ENCODE data around the gene FLOT2.

DNA sequence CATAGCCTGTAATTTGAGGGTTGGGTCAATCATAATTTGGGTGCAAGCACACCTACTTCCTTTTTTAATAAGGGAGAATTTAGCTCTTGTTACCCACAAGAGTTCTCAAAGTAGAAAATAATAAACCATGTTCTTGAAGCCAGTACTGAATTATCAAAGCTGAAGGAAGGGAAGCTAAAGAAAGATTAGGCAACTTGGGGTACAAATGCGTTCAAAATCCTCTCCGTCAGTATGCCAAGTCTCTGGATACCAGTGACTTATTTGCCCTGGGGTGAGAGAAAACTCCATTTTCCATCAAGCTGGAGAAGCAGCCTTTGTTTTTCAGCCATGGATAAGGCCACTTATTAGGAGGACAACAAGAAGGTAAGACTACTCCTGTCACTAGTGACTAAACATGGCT, 28.8 kb upstream of the FLOT2 start:
- TF ChIP-seq, protein P1, sequence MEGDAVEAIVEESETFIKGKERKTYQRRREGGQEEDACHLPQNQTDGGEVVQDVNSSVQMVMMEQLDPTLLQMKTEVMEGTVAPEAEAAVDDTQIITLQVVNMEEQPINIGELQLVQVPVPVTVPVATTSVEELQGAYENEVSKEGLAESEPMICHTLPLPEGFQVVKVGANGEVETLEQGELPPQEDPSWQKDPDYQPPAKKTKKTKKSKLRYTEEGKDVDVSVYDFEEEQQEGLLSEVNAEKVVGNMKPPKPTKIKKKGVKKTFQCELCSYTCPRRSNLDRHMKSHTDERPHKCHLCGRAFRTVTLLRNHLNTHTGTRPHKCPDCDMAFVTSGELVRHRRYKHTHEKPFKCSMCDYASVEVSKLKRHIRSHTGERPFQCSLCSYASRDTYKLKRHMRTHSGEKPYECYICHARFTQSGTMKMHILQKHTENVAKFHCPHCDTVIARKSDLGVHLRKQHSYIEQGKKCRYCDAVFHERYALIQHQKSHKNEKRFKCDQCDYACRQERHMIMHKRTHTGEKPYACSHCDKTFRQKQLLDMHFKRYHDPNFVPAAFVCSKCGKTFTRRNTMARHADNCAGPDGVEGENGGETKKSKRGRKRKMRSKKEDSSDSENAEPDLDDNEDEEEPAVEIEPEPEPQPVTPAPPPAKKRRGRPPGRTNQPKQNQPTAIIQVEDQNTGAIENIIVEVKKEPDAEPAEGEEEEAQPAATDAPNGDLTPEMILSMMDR (conservative IDR thresholded peaks at IDR 0.05) = no peak
- TF ChIP-seq ZFX (IDR thresholded peaks at IDR 0.05) = no peak
